SKM-1 treated with dmso at 0.1 percent for 144 hours (cell line): ENCODE results near the gene ICAM1.
"Not testable (repeated sequence)": the region's sequence is repeated elsewhere in the genome, so short reads cannot be mapped to it uniquely, and the experiment has no call there.

Source experiments
- DNase-seq: peaks from one replicate; lab custom pipeline; 2025; ENCODE audit not compliant: unreplicated experiment; lab: John Stamatoyannopoulos, UW

ICAM1 gene

DNA sequence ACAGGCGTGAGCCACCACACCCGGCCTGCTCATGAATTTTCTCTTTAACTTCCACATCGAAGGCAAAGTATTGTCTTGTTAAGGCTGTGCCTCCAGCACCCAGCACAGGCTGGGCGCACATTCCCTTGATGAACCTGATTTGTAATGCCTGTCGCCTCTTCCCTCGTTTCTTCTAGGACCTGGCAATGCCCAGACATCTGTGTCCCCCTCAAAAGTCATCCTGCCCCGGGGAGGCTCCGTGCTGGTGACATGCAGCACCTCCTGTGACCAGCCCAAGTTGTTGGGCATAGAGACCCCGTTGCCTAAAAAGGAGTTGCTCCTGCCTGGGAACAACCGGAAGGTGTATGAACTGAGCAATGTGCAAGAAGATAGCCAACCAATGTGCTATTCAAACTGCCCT is 3.7 kb downstream of the ICAM1 start:
- DNase-seq = no peak

DNA sequence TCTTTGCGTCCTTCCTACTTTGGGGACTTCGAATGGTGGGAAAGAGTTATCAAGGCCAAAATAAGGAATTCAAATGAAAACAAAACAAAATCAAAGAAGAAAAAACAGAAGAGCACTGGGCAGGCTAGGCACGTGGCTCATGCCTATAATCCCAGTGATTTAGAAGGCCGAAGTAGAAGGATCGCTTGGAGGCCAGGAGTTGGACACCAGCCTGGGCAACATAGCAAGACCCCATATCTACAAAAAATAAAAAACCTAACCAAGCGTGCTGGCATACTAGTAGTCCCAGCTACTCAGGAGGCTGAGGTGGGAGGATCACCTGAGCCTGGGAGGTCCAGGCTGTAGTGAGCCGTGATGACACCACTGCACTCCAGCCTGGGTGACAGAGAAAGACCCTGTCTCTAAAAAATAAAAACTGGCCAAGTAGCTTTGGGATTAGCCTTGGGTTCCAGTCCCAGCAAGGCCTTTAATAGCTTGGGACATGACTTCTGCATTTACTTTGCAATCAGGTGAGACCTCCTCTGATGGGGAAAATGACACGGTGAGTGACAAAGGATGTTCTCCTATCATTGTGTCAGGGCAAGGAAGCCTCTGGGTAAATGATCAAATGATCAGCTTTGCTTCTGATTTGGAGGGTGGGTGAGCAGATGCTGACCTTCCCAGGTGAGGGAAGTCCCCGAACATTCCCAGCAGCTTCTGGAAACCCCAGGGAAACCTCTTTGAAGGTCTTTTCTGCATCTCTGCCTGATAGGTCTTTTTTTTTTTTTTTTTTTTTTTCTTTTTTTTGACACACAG is 7.1 kb downstream of the ICAM1 start:
- no peak for DNase-seq

DNA sequence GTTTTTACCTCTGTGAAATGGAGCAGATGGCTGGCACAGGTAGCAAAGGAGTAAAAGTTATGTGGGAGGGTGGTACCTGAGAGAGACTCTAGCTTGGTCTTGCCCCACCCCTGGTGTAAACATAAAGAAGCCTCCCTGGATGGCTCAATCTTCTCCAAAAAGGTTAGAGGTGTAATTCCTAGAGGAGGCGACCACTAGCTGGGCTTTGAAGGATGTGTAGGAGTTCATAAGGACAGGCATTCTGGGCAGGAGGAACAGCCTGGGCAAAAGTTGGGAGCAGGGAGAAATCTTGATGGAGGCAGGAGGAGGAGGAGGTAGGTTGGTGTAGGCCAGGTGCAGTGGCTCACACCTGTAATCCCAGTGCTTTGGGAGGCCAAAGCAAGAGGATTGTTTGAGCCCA is 8.0 kb downstream of the ICAM1 start:
- no peak for DNase-seq

DNA sequence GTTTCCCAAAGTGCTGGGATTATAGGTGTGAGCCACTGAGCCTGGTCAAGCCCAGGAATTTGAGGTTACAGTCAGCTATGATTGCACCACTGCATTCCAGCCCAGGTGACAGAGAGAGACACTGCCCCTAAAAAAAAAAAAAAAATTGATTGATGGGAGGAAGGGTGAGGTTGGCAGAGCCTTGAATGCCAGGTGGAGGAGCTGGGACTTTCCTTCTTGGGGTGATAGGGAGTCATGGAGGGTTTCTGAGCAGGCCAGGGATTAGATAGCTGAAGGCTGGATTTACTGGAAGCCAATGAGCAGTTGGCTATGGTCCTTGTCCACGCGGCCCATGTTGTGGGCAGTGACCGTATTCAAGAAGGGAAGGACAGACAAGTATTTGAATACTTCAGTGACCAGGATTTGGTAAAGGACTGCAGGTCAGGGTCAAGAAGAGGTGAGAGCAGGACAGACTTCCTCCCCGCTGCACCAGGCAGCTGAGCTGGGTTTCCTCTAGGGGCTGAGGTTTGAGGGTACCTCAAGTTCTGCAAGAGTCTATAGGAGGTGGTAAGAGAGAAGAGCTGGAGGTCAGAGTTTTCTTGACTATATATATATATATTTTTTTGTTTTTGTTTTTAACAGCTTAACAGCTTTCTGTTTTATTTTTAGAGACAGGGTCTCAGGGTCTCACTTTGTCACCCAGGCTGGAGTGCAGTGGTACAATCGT is 9.0 kb downstream of the ICAM1 start:
- DNase-seq = peak; percentile 61

- not testable (repeated sequence) for DNase-seq
These were observed 11.1 kb downstream of the ICAM1 start for GRCh38 chr19:10282043-10282442.

DNA sequence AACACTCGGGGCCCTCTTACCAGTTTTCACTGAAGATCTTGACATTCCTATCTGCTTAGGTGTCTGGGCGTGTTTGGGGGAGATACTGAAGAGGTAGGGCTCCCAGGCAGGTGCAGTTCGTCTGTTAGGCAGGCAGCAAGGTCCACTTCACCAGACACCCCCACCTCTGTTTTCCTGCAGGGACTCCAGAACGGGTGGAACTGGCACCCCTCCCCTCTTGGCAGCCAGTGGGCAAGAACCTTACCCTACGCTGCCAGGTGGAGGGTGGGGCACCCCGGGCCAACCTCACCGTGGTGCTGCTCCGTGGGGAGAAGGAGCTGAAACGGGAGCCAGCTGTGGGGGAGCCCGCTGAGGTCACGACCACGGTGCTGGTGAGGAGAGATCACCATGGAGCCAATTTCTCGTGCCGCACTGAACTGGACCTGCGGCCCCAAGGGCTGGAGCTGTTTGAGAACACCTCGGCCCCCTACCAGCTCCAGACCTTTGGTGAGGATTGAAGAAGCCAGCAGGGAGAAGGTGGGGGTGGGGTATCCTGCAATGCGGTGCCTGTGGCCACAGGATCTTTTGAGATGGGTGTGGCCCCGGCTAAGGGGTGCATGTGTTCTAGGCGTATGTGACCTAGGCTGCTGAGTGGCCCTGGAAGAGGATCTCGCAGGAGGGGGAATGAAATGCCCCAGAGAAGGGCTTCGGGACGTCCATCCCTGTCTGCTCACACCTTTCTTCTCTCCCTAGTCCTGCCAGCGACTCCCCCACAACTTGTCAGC is 12.6 kb downstream of the ICAM1 start:
- no peak for DNase-seq

GRCh38 chr19:10284065-10284959 is 13.4 kb downstream of the ICAM1 start:
- no peak for DNase-seq

DNA sequence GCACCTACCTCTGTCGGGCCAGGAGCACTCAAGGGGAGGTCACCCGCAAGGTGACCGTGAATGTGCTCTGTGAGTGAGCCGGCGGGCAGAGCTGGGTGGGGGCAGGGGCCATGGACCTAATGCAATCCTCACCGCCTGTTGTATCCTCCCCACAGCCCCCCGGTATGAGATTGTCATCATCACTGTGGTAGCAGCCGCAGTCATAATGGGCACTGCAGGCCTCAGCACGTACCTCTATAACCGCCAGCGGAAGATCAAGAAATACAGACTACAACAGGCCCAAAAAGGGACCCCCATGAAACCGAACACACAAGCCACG is 14.0 kb downstream of the ICAM1 start:
- DNase-seq = no peak

- DNase-seq = no peak
These were observed 14.5 kb downstream of the ICAM1 start for GRCh38 chr19:10285393-10285792.

DNA sequence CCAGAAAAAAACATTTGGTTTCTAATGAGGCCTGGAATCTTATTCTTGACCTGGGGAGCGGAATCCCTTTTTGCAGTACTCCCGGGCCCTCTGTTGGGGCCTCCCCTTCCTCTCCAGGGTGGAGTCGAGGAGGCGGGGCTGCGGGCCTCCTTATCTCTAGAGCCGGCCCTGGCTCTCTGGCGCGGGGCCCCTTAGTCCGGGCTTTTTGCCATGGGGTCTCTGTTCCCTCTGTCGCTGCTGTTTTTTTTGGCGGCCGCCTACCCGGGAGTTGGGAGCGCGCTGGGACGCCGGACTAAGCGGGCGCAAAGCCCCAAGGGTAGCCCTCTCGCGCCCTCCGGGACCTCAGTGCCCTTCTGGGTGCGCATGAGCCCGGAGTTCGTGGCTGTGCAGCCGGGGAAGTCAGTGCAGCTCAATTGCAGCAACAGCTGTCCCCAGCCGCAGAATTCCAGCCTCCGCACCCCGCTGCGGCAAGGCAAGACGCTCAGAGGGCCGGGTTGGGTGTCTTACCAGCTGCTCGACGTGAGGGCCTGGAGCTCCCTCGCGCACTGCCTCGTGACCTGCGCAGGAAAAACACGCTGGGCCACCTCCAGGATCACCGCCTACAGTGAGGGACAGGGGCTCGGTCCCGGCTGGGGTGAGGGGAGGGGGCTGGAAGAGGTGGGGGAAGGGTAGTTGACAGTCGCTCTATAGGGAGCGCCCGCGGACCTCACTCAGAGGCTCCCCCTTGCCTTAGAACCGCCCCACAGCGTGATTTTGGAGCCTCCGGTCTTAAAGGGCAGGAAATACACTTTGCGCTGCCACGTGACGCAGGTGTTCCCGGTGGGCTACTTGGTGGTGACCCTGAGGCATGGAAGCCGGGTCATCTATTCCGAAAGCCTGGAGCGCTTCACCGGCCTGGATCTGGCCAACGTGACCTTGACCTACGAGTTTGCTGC is 16.1 kb downstream of the ICAM1 start, which contains the start of gene ICAM4:
ICAM4 (plus strand) TSS at position 153 of the 935 bp plus-strand sequence; CDS start at position 211, 58 bp downstream.
- peak; percentile 83 for DNase-seq

DNA sequence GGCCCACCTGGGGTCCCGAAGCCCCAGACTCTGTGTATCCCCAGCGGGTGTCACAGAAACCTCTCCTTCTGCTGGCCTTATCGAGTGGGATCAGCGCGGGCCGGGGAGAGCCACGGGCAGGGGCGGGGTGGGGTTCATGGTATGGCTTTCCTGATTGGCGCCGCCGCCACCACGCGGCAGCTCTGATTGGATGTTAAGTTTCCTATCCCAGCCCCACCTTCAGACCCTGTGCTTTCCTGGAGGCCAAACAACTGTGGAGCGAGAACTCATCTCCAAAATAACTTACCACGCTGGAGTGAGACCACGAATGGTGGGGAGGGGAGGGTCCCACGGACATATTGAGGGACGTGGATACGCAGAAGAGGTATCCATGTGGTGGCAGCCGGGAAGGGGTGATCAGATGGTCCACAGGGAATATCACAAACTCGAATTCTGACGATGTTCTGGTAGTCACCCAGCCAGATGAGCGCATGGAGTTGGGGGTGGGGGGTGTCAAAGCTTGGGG is 17.8 kb downstream of the ICAM1 start:
- no peak for DNase-seq

GRCh38 chr19:10289167-10289835 is 18.4 kb downstream of the ICAM1 start:
- DNase-seq = peak; percentile 76

DNA sequence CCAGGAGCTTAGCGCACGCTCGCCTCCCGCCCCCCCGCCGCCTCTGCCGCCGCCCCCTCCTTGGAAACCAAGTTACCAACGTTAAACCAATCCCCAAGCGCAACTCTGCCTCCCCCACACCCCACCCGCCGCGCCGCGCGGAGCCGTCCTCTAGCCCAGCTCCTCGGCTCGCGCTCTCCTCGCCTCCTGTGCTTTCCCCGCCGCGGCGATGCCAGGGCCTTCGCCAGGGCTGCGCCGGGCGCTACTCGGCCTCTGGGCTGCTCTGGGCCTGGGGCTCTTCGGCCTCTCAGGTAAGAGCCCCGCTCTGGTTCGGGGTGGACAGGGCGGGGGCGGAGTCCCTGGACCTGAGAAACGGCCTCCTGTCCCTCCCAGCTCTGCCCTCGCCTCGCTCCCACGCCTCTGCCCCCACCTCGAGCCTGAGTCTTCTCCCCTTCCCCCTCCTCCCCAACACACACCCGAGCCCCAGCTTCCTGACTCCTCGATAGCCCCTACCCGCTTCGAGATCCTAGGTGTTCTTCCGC is 19.0 kb downstream of the ICAM1 start, which contains the start of gene ICAM5:
ICAM5 (plus strand) TSS at position 117 of the 521 bp plus-strand sequence; CDS start at position 209, 92 bp downstream.
- peak; percentile 46 for DNase-seq

DNA sequence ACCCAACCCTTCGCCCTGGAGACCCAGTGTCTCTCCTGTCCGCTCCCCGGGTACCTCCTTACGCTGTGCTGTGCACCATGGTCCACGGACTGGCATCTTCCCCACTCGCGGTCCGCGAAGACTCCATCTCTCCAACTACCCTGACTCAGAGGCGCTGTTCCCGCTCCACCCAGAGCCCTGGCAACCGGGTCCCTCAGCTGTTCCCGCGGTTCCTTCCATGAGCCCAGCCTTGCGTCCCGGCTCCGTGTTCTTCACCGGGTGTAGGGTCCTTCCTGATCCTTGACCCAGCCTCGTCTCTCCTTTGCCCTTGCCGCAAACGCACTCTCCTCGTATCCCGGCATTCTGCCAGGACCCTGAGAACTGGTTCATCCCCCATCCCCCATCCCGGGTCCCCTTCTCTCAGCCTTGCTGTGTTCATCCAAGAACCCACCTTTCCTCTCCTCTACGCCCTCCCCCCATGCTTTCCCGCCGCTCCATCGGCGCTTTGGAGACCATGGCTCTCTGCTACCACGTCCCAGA is 19.5 kb downstream of the ICAM1 start:
- no peak for DNase-seq

- no peak for DNase-seq
These were observed 20.1 kb downstream of the ICAM1 start for GRCh38 chr19:10290876-10291553.

DNA sequence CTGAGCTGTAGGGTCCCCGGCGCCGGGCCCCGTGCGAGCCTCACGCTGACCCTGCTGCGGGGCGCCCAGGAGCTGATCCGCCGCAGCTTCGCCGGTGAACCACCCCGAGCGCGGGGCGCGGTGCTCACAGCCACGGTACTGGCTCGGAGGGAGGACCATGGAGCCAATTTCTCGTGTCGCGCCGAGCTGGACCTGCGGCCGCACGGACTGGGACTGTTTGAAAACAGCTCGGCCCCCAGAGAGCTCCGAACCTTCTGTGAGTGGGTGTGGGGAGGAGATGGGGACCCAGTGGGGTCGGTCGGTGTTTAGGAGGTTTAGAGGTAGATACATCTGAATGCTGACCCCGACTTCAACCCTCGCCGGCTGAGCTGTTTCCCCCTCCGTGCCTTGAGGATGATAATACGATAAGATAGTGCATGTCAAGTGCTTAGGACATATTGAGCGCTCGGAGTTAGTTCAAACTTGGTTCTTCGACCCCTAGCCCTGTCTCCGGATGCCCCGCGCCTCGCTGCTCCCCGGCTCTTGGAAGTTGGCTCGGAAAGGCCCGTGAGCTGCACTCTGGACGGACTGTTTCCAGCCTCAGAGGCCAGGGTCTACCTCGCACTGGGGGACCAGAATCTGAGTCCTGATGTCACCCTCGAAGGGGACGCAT is 20.8 kb downstream of the ICAM1 start:
- DNase-seq = no peak

DNA sequence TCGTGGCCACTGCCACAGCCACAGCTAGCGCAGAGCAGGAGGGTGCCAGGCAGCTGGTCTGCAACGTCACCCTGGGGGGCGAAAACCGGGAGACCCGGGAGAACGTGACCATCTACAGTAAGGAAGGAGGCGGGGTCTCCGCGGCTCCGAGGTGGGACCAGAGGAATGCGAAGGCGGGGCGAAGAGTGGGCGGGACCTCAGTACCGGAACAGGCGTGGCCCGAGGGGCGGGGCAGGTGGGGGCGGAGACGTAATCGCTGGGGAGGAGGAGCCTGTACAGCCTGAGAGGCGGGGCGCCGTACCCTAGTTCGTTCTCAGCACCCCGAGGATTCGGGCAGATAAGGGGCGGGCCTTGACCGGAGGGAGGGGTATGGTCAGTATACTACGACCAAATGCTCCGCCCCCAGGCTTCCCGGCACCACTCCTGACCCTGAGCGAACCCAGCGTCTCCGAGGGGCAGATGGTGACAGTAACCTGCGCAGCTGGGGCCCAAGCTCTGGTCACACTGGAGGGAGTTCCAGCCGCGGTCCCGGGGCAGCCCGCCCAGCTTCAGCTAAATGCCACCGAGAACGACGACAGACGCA is 21.4 kb downstream of the ICAM1 start:
- no peak for DNase-seq
